Fibroblast of lung (primary cell): ENCODE measurements around the gene ARAP3. TPM values are rescaled to one million over a fixed set of nuclear protein-coding genes. Genes with fewer than 3 reads are reported as not detected.

Experiments
- DNase-seq, 2 donors: peaks; one replicate each; pipeline versions ENCODE4 v3.0.0 to v3.0.0-alpha.2; 2010; ENCODE audit warnings: low read depth in 2 of 2
- H2AFZ ChIP-seq: 2 replicates; pipeline ENCODE4 v1.5.1; 2012; ENCODE audit warnings: low read length, control low read depth, inconsistent platforms
- H3K27ac ChIP-seq: 2 replicates; pipeline ENCODE4 v1.5.1; 2011; ENCODE audit warnings: low read length, control low read depth; ENCODE audit not compliant: insufficient read depth
- H3K27me3 ChIP-seq: 2 replicates; pipeline ENCODE4 v1.5.1; 2011; ENCODE audit warnings: mild to moderate bottlenecking, low read length; ENCODE audit not compliant: control insufficient read depth, insufficient read depth
- H3K36me3 ChIP-seq: 2 replicates; pipeline ENCODE4 v1.5.1; 2011; ENCODE audit warnings: low read length; ENCODE audit not compliant: control insufficient read depth, insufficient read depth
- H3K4me1 ChIP-seq: 2 replicates; pipeline ENCODE4 v1.5.1; 2011; ENCODE audit warnings: low read length; ENCODE audit not compliant: control insufficient read depth, insufficient read depth; ENCODE audit errors: extremely low read depth
- H3K4me2 ChIP-seq: 2 replicates; pipeline ENCODE4 v1.5.1; 2011; ENCODE audit warnings: low read length, control low read depth; ENCODE audit not compliant: insufficient read depth; ENCODE audit errors: extremely low read depth
- H3K4me3 ChIP-seq, 4 experiments: fragments of 200-600 bp in 1 of 4; sonication (generic) in 1 of 4; replicated peaks in 1 of 4; 2 replicates each; pipeline ENCODE4 v1.5.1; 2011 to 2016; ENCODE audit warnings: low read length in 4 of 4, low read depth in 3 of 4, mild to moderate bottlenecking in 3 of 4, control low read depth in 2 of 4, inconsistent platforms in 1 of 4, mixed read lengths in 1 of 4; ENCODE audit not compliant: insufficient read depth in 1 of 4; ENCODE audit errors: control extremely low read depth in 1 of 4
- H3K79me2 ChIP-seq: 2 replicates; pipeline ENCODE4 v1.5.1; 2012; ENCODE audit warnings: mild to moderate bottlenecking, low read length, inconsistent platforms; ENCODE audit not compliant: control insufficient read depth, insufficient read depth
- H3K9ac ChIP-seq: 2 replicates; pipeline ENCODE4 v1.5.1; 2011; ENCODE audit warnings: mild to moderate bottlenecking, low read length, control low read depth; ENCODE audit not compliant: insufficient read depth
- H3K9me3 ChIP-seq: 2 replicates; pipeline ENCODE4 v1.5.1; 2012; ENCODE audit warnings: low read depth, low read length; ENCODE audit not compliant: control insufficient read depth, insufficient read depth
- H4K20me1 ChIP-seq: 2 replicates; pipeline ENCODE4 v1.5.1; 2011; ENCODE audit warnings: low read length; ENCODE audit not compliant: control insufficient read depth, insufficient read depth; ENCODE audit errors: extremely low read depth
- CTCF ChIP-seq, 2 donors: IDR thresholded peaks in 1 of 2; conservative IDR thresholded peaks in 1 of 2; 1 replicate in 1 of 2; 2 replicates in 1 of 2; pipeline ENCODE4 v1.5.1; 2011 to 2012; ENCODE audit warnings: low read length in 2 of 2, control low read depth in 1 of 2, inconsistent platforms in 1 of 2, low read depth in 1 of 2, mild to moderate bottlenecking in 1 of 2
- EZH2 ChIP-seq: IDR thresholded peaks from 2 replicates; pipeline ENCODE4 v1.5.1; 2012; ENCODE audit warnings: low read length, control low read depth, mild to moderate bottlenecking; ENCODE audit errors: missing control alignments
- polyA plus RNA-seq, 2 donors: library from polyadenylated mRNA; depleted of rRNA in 1 of 2; stranded (reverse) in 1 of 2; unstranded in 1 of 2; fragments of >200 nt; gene quantifications; 2 replicates each; pipeline ENCODE4 v1.2.1, GENCODE V29; 2011 to 2012; ENCODE audit warnings: missing spikeins in 1 of 2
- total RNA-seq: library from RNA; depleted of rRNA; stranded (reverse); fragments of >200 nt; gene quantifications from 2 replicates; pipeline ENCODE4 v1.2.1, GENCODE V29; 2014

The ARAP3 gene
- total and polyA plus RNA-seq, 2 donors (not counting 1 experiment from before 2014, with no cell fraction given): 2.9 to 3.8 TPM

GRCh38 chr5:141686648-141687416, 4.8 kb upstream of the ARAP3 start:
- Histone ChIP-seq H3K36me3 (no peaks in the 10 kb centered on the region), H3K4me3 (no peak overlapping the region), H3K9me3 (no peaks in the 10 kb centered on the region), H3K79me2 (no peaks in the 10 kb centered on the region), H2AFZ (no peak overlapping the region), H3K27ac (no peak overlapping the region), H3K27me3 (peaks cover 26% of the 10 kb centered on the region), H3K4me2 (no peak overlapping the region), H3K9ac (no peak overlapping the region), H4K20me1 (no peaks in the 10 kb centered on the region), H3K4me1 (peaks cover 3% of the 10 kb centered on the region)
- DNase-seq: no peak
- no peak for TF ChIP-seq EZH2

- Histone ChIP-seq H3K27ac (no peak overlapping the region), H4K20me1 (no peaks in the 10 kb centered on the region), H3K4me1 (peaks cover 13% of the 10 kb centered on the region), H3K4me2 (no peak overlapping the region), H3K9me3 (no peaks in the 10 kb centered on the region), H2AFZ (no peak overlapping the region), H3K4me3 (no peak overlapping the region), H3K27me3 (peaks cover 18% of the 10 kb centered on the region), H3K9ac (no peak overlapping the region), H3K36me3 (no peaks in the 10 kb centered on the region), H3K79me2 (no peaks in the 10 kb centered on the region)
- TF ChIP-seq EZH2: no peak
- no peak for TF ChIP-seq CTCF (conservative IDR thresholded peaks at IDR 0.05 in 1 of 2, IDR thresholded peaks at IDR 0.05 in 1 of 2; ENCODE audit: low read depth in 1 of 2, low read length in 2 of 2)
- DNase-seq: no peak
These were observed 3.6 kb upstream of the ARAP3 start for GRCh38 chr5:141685591-141685990.

GRCh38 chr5:141683596-141684141, 1.6 kb upstream of the ARAP3 start:
- H3K4me1 ChIP-seq: peaks cover 15% of the 10 kb centered on the region
- H3K27me3 ChIP-seq: peaks cover 3% of the 10 kb centered on the region
- no peak overlapping the region for H3K4me2 ChIP-seq
- H3K4me3 ChIP-seq: no peak overlapping the region
- peaks cover 2% of the 10 kb centered on the region for H3K36me3 ChIP-seq
- no peak overlapping the region for H2AFZ ChIP-seq
- no peak overlapping the region for H3K9ac ChIP-seq
- no peak for TF ChIP-seq CTCF (conservative IDR thresholded peaks at IDR 0.05 in 1 of 2, IDR thresholded peaks at IDR 0.05 in 1 of 2; ENCODE audit: low read depth in 1 of 2, low read length in 2 of 2)
- TF ChIP-seq EZH2: no peak
- no peaks in the 10 kb centered on the region for H4K20me1 ChIP-seq
- no peak for DNase-seq
- no peak overlapping the region for H3K27ac ChIP-seq
- H3K79me2 ChIP-seq: no peaks in the 10 kb centered on the region
- no peaks in the 10 kb centered on the region for H3K9me3 ChIP-seq
